ENCODE data around the gene CTU1. TPM values are rescaled to one million over a fixed set of nuclear protein-coding genes. Genes with fewer than 3 reads are reported as not detected.

CTU1 gene
- total RNA-seq, 2 donors from 2014 or later = 18.7 to 21.4 TPM

GRCh38 chr19:51142119-51142518, 33.9 kb upstream of the CTU1 start, which contains the start of gene SIGLEC7:
Gene SIGLEC7 (plus strand): TSS chr19:51142301. CDS start chr19:51142370, 69 bp downstream.
- DNase-seq (ENCODE audit: low spot score) = no peak
- no peak within 1 kb of the TSS for H3K4me3 ChIP-seq
- H3K27ac ChIP-seq = no peak within 1 kb of the TSS
- no peaks in the 10 kb centered on the region for H3K36me3 ChIP-seq
- H3K27me3 ChIP-seq (replicated peaks; ENCODE audit: insufficient read depth) = peaks cover 4% of the 10 kb centered on the region
- TF ChIP-seq POLR2AphosphoS5 (IDR thresholded peaks at IDR 0.05) = no peak
- no peak for TF ChIP-seq CTCF (IDR thresholded peaks at IDR 0.05)
- TF ChIP-seq POLR2A (IDR thresholded peaks at IDR 0.05) = no peak
- H3K4me1 ChIP-seq (replicated peaks) = no peaks in the 10 kb centered on the region
- H3K9me3 ChIP-seq = no peaks in the 10 kb centered on the region
- WGBS = 78% methylated on average over 14 of the region's 14 CpGs
- intact Hi-C loops (cut with DNase I) = no loop called here

GRCh38 chr19:51141181-51141580, 33.0 kb upstream of the CTU1 start:
- Histone ChIP-seq H3K27ac (no peak overlapping the region), H3K36me3 (no peaks in the 10 kb centered on the region), H3K4me1 (replicated peaks) (no peaks in the 10 kb centered on the region), H3K4me3 (no peak overlapping the region), H3K27me3 (replicated peaks; ENCODE audit: insufficient read depth) (peaks cover 4% of the 10 kb centered on the region), H3K9me3 (no peaks in the 10 kb centered on the region)
- intact Hi-C loops (cut with DNase I) = no loop called here
- WGBS = 72% methylated on average over 6 of the region's 6 CpGs
- no peak for TF ChIP-seq CTCF (IDR thresholded peaks at IDR 0.05)
- TF ChIP-seq POLR2AphosphoS5 (IDR thresholded peaks at IDR 0.05) = no peak
- no peak for DNase-seq (ENCODE audit: low spot score)

- Histone ChIP-seq H3K27me3 (replicated peaks; ENCODE audit: insufficient read depth) (peaks cover 4% of the 10 kb centered on the region), H3K4me3 (no peak overlapping the region), H3K27ac (no peak overlapping the region), H3K36me3 (no peaks in the 10 kb centered on the region), H3K4me1 (replicated peaks) (no peaks in the 10 kb centered on the region), H3K9me3 (no peaks in the 10 kb centered on the region)
- intact Hi-C loops (cut with DNase I) = no loop called here
- no peak for DNase-seq (ENCODE audit: low spot score)
- WGBS = 26% methylated on average over 6 of the region's 6 CpGs
- TF ChIP-seq POLR2A (IDR thresholded peaks at IDR 0.05) = no peak
- TF ChIP-seq POLR2AphosphoS5 (IDR thresholded peaks at IDR 0.05) = no peak
- TF ChIP-seq CTCF (IDR thresholded peaks at IDR 0.05) = no peak
Observed at GRCh38 chr19:51140441-51140840, 32.2 kb upstream of the CTU1 start.

GRCh38 chr19:51139299-51140014, 31.2 kb upstream of the CTU1 start:
- Histone ChIP-seq H3K36me3 (no peaks in the 10 kb centered on the region), H3K9me3 (no peaks in the 10 kb centered on the region), H3K4me1 (replicated peaks) (no peaks in the 10 kb centered on the region), H3K27ac (no peak overlapping the region), H3K27me3 (replicated peaks; ENCODE audit: insufficient read depth) (peaks cover 4% of the 10 kb centered on the region), H3K4me3 (no peak overlapping the region)
- TF ChIP-seq POLR2AphosphoS5 (IDR thresholded peaks at IDR 0.05) (no peak), POLR2A (IDR thresholded peaks at IDR 0.05) (no peak), CTCF (IDR thresholded peaks at IDR 0.05) (no peak)
- 75% methylated on average over 4 of the region's 4 CpGs for WGBS
- intact Hi-C loops (cut with DNase I) = no loop called here
- DNase-seq (ENCODE audit: low spot score) = no peak

- Histone ChIP-seq H3K27ac (no peak overlapping the region), H3K9me3 (no peaks in the 10 kb centered on the region), H3K27me3 (replicated peaks; ENCODE audit: insufficient read depth) (peaks cover 4% of the 10 kb centered on the region), H3K36me3 (no peaks in the 10 kb centered on the region), H3K4me3 (no peak overlapping the region), H3K4me1 (replicated peaks) (no peaks in the 10 kb centered on the region)
- WGBS = 51% methylated on average over 6 of the region's 6 CpGs
- TF ChIP-seq POLR2AphosphoS5 (IDR thresholded peaks at IDR 0.05) (no peak), POLR2A (IDR thresholded peaks at IDR 0.05) (no peak), CTCF (IDR thresholded peaks at IDR 0.05) (no peak)
- no peak for DNase-seq (ENCODE audit: low spot score)
- intact Hi-C loops (cut with DNase I) = no loop called here
Observed at GRCh38 chr19:51138549-51138979, 30.4 kb upstream of the CTU1 start.

Measured in prostate gland (tissue), 2 donors.